Upper lobe of left lung (tissue), 4 donors: ENCODE data around the gene SLC15A1.

Source experiments
- CTCF ChIP-seq, 6 experiments: fragments of 450-650 bp in 4 of 6; fragments of 200-600 bp in 2 of 6; sonication (generic) in 2 of 6; IDR thresholded peaks; one replicate each; pipeline ENCODE4 v1.5.1; 2016 to 2019; ENCODE audit warnings: antibody characterized with exemption in 6 of 6
- EP300 ChIP-seq, 4 donors: sonication (generic); formaldehyde crosslinking; IDR thresholded peaks; one replicate each; pipeline ENCODE4 v1.5.1; 2017; ENCODE audit warnings: antibody characterized with exemption in 4 of 4, control low read depth in 2 of 4
- POLR2A ChIP-seq, 4 donors: fragments of 450-650 bp; IDR thresholded peaks; one replicate each; pipeline ENCODE4 v1.5.1; 2016 to 2017; ENCODE audit warnings: antibody characterized with exemption in 4 of 4, mild to moderate bottlenecking in 2 of 4
- POLR2AphosphoS5 ChIP-seq, 2 donors: sonication (generic); formaldehyde crosslinking; IDR thresholded peaks; one replicate each; pipeline ENCODE4 v1.5.1; 2017; ENCODE audit warnings: antibody characterized with exemption in 2 of 2

- TF ChIP-seq POLR2A (IDR thresholded peaks at IDR 0.05): no peak
- no peak for TF ChIP-seq EP300 (IDR thresholded peaks at IDR 0.05)
- TF ChIP-seq CTCF (IDR thresholded peaks at IDR 0.05): no peak
- no peak for TF ChIP-seq POLR2AphosphoS5 (IDR thresholded peaks at IDR 0.05)
These were observed 87.4 kb downstream of the SLC15A1 start for GRCh38 chr13:98664924-98665637.
